ENCODE data around the gene RAB6D. TPM values are rescaled to one million over a fixed set of nuclear protein-coding genes. Genes with fewer than 3 reads are reported as not detected.
"Not testable (repeated sequence)": the region's sequence is repeated elsewhere in the genome, so short reads cannot be mapped to it uniquely, and the experiment has no call there.

The RAB6D gene
- total and polyA plus RNA-seq, 4 experiments from 2014 or later, result not detected

- Histone ChIP-seq H3K4me3 (ENCODE audit: low read length in 2 of 2) (no peak overlapping the region), H3K27ac (ENCODE audit: low read depth, low read length) (no peak overlapping the region), H3K4me1 (ENCODE audit: insufficient read depth, low read length) (no peaks in the 10 kb centered on the region), H3K9me3 (ENCODE audit: control insufficient read depth in 1 of 2, low read length in 2 of 2) (no peaks in the 10 kb centered on the region), H3K36me3 (ENCODE audit: insufficient read depth, low read length) (no peaks in the 10 kb centered on the region), H3K27me3 (ENCODE audit: insufficient read depth, low read length) (no peaks in the 10 kb centered on the region)
- H3K4me3 Mint-ChIP-seq, result no peak overlapping the region
- H3K27ac Mint-ChIP-seq, result no peak overlapping the region
- H3K27me3 Mint-ChIP-seq, result peaks cover 23 to 30% of the 10 kb centered on the region in 2 donors
- POLR2A ChIA-PET (ENCODE audit: partially characterized antibody), result no interaction called here
- DNase-seq, result no peak
- intact Hi-C loops (cut with micrococcal nuclease), result no loop called here
- H3K4me1 Mint-ChIP-seq, result peaks cover 4 to 14% (median 6%) of the 10 kb centered on the region in 4 donors
- peaks cover 0 to 2% (median 0%) of the 10 kb centered on the region in 8 donors for H3K9me3 Mint-ChIP-seq
- CTCF ChIA-PET (ENCODE audit: partially characterized antibody), result no interaction called here
- H3K36me3 Mint-ChIP-seq, result no peaks in the 10 kb centered on the region
Observed at GRCh38 chr2:131366643-131367042, 2.7 kb upstream of the RAB6D start.

GRCh38 chr2:131365452-131365851 is 1.5 kb upstream of the RAB6D start:
- ChIA-PET POLR2A (ENCODE audit: partially characterized antibody) (no interaction called here), CTCF (ENCODE audit: partially characterized antibody) (no interaction called here)
- Mint-ChIP-seq H3K27ac (no peak overlapping the region), H3K27me3 (peaks cover 24 to 31% of the 10 kb centered on the region in 2 donors), H3K36me3 (no peaks in the 10 kb centered on the region), H3K4me3 (no peak overlapping the region), H3K9me3 (peaks cover 0 to 3% (median 0%) of the 10 kb centered on the region in 8 donors), H3K4me1 (peaks cover 4 to 14% (median 6%) of the 10 kb centered on the region in 4 donors)
- DNase-seq, result no peak
- Histone ChIP-seq H3K4me1 (ENCODE audit: insufficient read depth, low read length) (no peaks in the 10 kb centered on the region), H3K4me3 (ENCODE audit: low read length in 2 of 2) (no peak overlapping the region), H3K27ac (ENCODE audit: low read depth, low read length) (no peak overlapping the region), H3K9me3 (ENCODE audit: control insufficient read depth in 1 of 2, low read length in 2 of 2) (no peaks in the 10 kb centered on the region), H3K36me3 (ENCODE audit: insufficient read depth, low read length) (no peaks in the 10 kb centered on the region), H3K27me3 (ENCODE audit: insufficient read depth, low read length) (no peaks in the 10 kb centered on the region)
- intact Hi-C loops (cut with micrococcal nuclease), result no loop called here

GRCh38 chr2:131363213-131363612 is 755 bp downstream of the RAB6D start:
- H3K9me3 ChIP-seq (ENCODE audit: control insufficient read depth in 1 of 2, low read length in 2 of 2); CTCF ChIA-PET (ENCODE audit: partially characterized antibody); H3K36me3 ChIP-seq (ENCODE audit: insufficient read depth, low read length); DNase-seq; H3K9me3 Mint-ChIP-seq; H3K27me3 ChIP-seq (ENCODE audit: insufficient read depth, low read length); H3K36me3 Mint-ChIP-seq; H3K4me3 ChIP-seq (ENCODE audit: low read length in 2 of 2); intact Hi-C loops (cut with micrococcal nuclease); H3K27ac Mint-ChIP-seq; H3K4me1 ChIP-seq (ENCODE audit: insufficient read depth, low read length); H3K27ac ChIP-seq (ENCODE audit: low read depth, low read length); POLR2A ChIA-PET (ENCODE audit: partially characterized antibody): not testable (repeated sequence)
- H3K4me3 Mint-ChIP-seq, result peak overlapping the region in 4 of 8 donors; percentile 1 to 75 (median 30)
- peaks cover 28 to 32% of the 10 kb centered on the region in 2 donors for H3K27me3 Mint-ChIP-seq
- peaks cover 4 to 14% (median 6%) of the 10 kb centered on the region in 4 donors for H3K4me1 Mint-ChIP-seq

- H3K9me3 ChIP-seq (ENCODE audit: control insufficient read depth in 1 of 2, low read length in 2 of 2); H3K4me3 ChIP-seq (ENCODE audit: low read length in 2 of 2); intact Hi-C loops (cut with micrococcal nuclease); H3K36me3 ChIP-seq (ENCODE audit: insufficient read depth, low read length); H3K27me3 ChIP-seq (ENCODE audit: insufficient read depth, low read length); H3K4me1 ChIP-seq (ENCODE audit: insufficient read depth, low read length); H3K27ac Mint-ChIP-seq; CTCF ChIA-PET (ENCODE audit: partially characterized antibody); H3K27ac ChIP-seq (ENCODE audit: low read depth, low read length); POLR2A ChIA-PET (ENCODE audit: partially characterized antibody); H3K36me3 Mint-ChIP-seq; DNase-seq; H3K9me3 Mint-ChIP-seq; H3K4me3 Mint-ChIP-seq: not testable (repeated sequence)
- H3K4me1 Mint-ChIP-seq, result peaks cover 4 to 14% (median 6%) of the 10 kb centered on the region in 4 donors
- peaks cover 25 to 32% of the 10 kb centered on the region in 2 donors for H3K27me3 Mint-ChIP-seq
Observed at GRCh38 chr2:131361773-131362172, 2.2 kb downstream of the RAB6D start.

GRCh38 chr2:131353167-131353697 is 10.7 kb downstream of the RAB6D start:
- POLR2A ChIA-PET (ENCODE audit: partially characterized antibody); H3K4me3 Mint-ChIP-seq; H3K36me3 ChIP-seq (ENCODE audit: insufficient read depth, low read length); H3K27ac Mint-ChIP-seq; H3K36me3 Mint-ChIP-seq; H3K27ac ChIP-seq (ENCODE audit: low read depth, low read length); H3K9me3 ChIP-seq (ENCODE audit: control insufficient read depth in 1 of 2, low read length in 2 of 2); H3K9me3 Mint-ChIP-seq; H3K4me1 Mint-ChIP-seq; H3K27me3 ChIP-seq (ENCODE audit: insufficient read depth, low read length); H3K4me3 ChIP-seq (ENCODE audit: low read length in 2 of 2); DNase-seq; CTCF ChIA-PET (ENCODE audit: partially characterized antibody); H3K4me1 ChIP-seq (ENCODE audit: insufficient read depth, low read length); intact Hi-C loops (cut with micrococcal nuclease): not testable (repeated sequence)
- peaks cover 24 to 29% of the 10 kb centered on the region in 2 donors for H3K27me3 Mint-ChIP-seq

GRCh38 chr2:131349021-131349420 is 14.9 kb downstream of the RAB6D start:
- Mint-ChIP-seq H3K27ac (no peak overlapping the region), H3K9me3 (peaks cover 0 to 9% (median 4%) of the 10 kb centered on the region in 8 donors), H3K4me1 (no peaks in the 10 kb centered on the region), H3K4me3 (no peak overlapping the region), H3K27me3 (peaks cover 6 to 12% of the 10 kb centered on the region in 2 donors), H3K36me3 (no peaks in the 10 kb centered on the region)
- Histone ChIP-seq H3K9me3 (ENCODE audit: control insufficient read depth in 1 of 2, low read length in 2 of 2) (no peaks in the 10 kb centered on the region), H3K27me3 (ENCODE audit: insufficient read depth, low read length) (no peaks in the 10 kb centered on the region), H3K4me1 (ENCODE audit: insufficient read depth, low read length) (no peaks in the 10 kb centered on the region), H3K27ac (ENCODE audit: low read depth, low read length) (no peak overlapping the region), H3K4me3 (ENCODE audit: low read length in 2 of 2) (no peak overlapping the region), H3K36me3 (ENCODE audit: insufficient read depth, low read length) (no peaks in the 10 kb centered on the region)
- no peak for DNase-seq
- intact Hi-C loops (cut with micrococcal nuclease), result no loop called here
- POLR2A ChIA-PET (ENCODE audit: partially characterized antibody), result no interaction called here
- CTCF ChIA-PET (ENCODE audit: partially characterized antibody), result no interaction called here

GRCh38 chr2:131347035-131347434 is 16.9 kb downstream of the RAB6D start:
- intact Hi-C loops (cut with micrococcal nuclease); CTCF ChIA-PET (ENCODE audit: partially characterized antibody); H3K4me1 ChIP-seq (ENCODE audit: insufficient read depth, low read length); H3K9me3 ChIP-seq (ENCODE audit: control insufficient read depth in 1 of 2, low read length in 2 of 2); H3K27ac ChIP-seq (ENCODE audit: low read depth, low read length); H3K27ac Mint-ChIP-seq; POLR2A ChIA-PET (ENCODE audit: partially characterized antibody); DNase-seq; H3K4me3 ChIP-seq (ENCODE audit: low read length in 2 of 2); H3K27me3 Mint-ChIP-seq; H3K9me3 Mint-ChIP-seq; H3K4me3 Mint-ChIP-seq; H3K36me3 Mint-ChIP-seq; H3K36me3 ChIP-seq (ENCODE audit: insufficient read depth, low read length); H3K4me1 Mint-ChIP-seq; H3K27me3 ChIP-seq (ENCODE audit: insufficient read depth, low read length): not testable (repeated sequence)

- POLR2A ChIA-PET (ENCODE audit: partially characterized antibody); H3K4me1 ChIP-seq (ENCODE audit: insufficient read depth, low read length); H3K36me3 ChIP-seq (ENCODE audit: insufficient read depth, low read length); H3K27ac Mint-ChIP-seq; H3K9me3 ChIP-seq (ENCODE audit: control insufficient read depth in 1 of 2, low read length in 2 of 2); H3K4me1 Mint-ChIP-seq; CTCF ChIA-PET (ENCODE audit: partially characterized antibody); H3K4me3 Mint-ChIP-seq; H3K9me3 Mint-ChIP-seq; H3K4me3 ChIP-seq (ENCODE audit: low read length in 2 of 2); H3K36me3 Mint-ChIP-seq; DNase-seq; H3K27me3 ChIP-seq (ENCODE audit: insufficient read depth, low read length); H3K27ac ChIP-seq (ENCODE audit: low read depth, low read length): not testable (repeated sequence)
- intact Hi-C loops (cut with micrococcal nuclease), result loop anchor here (10.0 kb wide), 1 partner anchor 185 kb away; no protein-coding TSS in a partner anchor
- H3K27me3 Mint-ChIP-seq, result peaks cover 7 to 17% of the 10 kb centered on the region in 2 donors
Observed at GRCh38 chr2:131339307-131339706, 24.7 kb downstream of the RAB6D start.

Measured in CD4-positive, alpha-beta memory T cell (primary cell).